Fibroblast of the aortic adventitia (primary cell): ENCODE results near the gene PPAN. TPM values are rescaled to one million over a fixed set of nuclear protein-coding genes. Genes with fewer than 3 reads are reported as not detected.

Source experiments
- DNase-seq: peaks from one replicate; pipeline ENCODE4 v3.0.0-alpha.2; 2010; ENCODE audit warnings: low read depth
- H3K4me3 ChIP-seq: 2 replicates; pipeline ENCODE4 v1.5.1; 2011; ENCODE audit warnings: low read depth, mild to moderate bottlenecking, control low read depth, low read length, moderate library complexity
- total RNA-seq: library from RNA; depleted of rRNA; stranded (reverse); fragments of >200 nt; gene quantifications from 2 replicates; pipeline ENCODE4 v1.2.3, GENCODE V29; 2012; ENCODE audit warnings: low replicate concordance
- TF ChIP-seq, protein P1 (sequence below): IDR thresholded peaks from 2 replicates; pipeline ENCODE4 v1.5.1; 2011; ENCODE audit warnings: mild to moderate bottlenecking, low read length, control low read depth, inconsistent platforms; ENCODE audit not compliant: insufficient read depth

Gene PPAN
- total RNA-seq, 1 donor: 21.8 TPM

DNA sequence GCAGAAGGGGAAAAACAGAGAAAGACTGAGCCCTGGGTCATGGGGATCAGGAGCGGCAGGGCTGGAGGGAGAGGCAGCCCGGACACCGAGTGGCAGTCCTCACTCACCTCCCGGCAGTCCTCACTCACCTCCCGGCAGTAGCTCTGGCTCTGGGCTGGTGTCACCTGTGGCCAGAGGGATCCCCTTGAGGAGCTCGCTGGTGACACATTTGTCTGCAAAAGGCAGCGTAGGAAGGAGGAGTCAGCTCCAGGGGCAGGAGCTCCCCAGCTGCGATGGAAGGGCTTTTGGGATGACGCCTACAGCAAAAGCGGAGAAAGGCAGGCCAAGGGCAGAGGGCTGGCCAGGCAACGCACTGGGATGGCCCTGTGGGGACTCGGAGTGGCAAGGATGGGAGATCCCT lies 12.8 kb downstream of the PPAN start:
- H3K4me3 ChIP-seq: peak overlapping the region; percentile 97
- TF ChIP-seq, protein P1, sequence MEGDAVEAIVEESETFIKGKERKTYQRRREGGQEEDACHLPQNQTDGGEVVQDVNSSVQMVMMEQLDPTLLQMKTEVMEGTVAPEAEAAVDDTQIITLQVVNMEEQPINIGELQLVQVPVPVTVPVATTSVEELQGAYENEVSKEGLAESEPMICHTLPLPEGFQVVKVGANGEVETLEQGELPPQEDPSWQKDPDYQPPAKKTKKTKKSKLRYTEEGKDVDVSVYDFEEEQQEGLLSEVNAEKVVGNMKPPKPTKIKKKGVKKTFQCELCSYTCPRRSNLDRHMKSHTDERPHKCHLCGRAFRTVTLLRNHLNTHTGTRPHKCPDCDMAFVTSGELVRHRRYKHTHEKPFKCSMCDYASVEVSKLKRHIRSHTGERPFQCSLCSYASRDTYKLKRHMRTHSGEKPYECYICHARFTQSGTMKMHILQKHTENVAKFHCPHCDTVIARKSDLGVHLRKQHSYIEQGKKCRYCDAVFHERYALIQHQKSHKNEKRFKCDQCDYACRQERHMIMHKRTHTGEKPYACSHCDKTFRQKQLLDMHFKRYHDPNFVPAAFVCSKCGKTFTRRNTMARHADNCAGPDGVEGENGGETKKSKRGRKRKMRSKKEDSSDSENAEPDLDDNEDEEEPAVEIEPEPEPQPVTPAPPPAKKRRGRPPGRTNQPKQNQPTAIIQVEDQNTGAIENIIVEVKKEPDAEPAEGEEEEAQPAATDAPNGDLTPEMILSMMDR: no peak
- no peak for DNase-seq

DNA sequence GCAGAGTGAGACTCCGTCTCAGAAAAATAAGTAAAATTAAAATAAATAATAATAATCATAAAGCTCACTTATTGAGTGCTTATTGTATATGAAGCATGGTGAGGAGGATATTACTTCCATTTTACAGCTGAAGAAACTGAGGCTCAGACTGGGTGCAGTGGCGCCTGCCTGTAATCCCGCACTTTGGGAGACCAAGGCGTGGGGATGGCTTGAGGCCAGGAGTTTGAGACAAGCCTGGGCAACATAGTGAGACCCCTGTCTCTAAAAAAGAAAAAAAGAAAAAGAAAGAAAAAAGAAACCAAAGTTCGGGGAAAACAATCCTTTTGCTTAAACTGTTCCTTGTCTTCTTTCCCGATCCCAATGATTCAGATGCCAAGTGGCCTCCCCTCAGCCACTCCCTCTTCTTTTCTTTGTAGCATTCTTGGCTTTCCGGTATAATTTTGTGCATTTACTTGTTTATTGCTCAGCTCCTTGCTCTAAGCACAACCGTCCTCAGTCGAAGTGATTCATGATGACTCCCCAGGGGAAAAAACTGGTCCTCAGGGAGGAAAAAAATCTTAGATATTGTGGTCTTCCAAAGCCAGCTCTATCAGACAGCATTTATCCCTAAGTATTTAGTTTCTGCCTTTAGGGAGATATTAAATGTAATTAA lies 14.5 kb downstream of the PPAN start:
- DNase-seq: peak; percentile 94
- peak overlapping the region; percentile 28 for H3K4me3 ChIP-seq
- TF ChIP-seq, protein P1: no peak

DNA sequence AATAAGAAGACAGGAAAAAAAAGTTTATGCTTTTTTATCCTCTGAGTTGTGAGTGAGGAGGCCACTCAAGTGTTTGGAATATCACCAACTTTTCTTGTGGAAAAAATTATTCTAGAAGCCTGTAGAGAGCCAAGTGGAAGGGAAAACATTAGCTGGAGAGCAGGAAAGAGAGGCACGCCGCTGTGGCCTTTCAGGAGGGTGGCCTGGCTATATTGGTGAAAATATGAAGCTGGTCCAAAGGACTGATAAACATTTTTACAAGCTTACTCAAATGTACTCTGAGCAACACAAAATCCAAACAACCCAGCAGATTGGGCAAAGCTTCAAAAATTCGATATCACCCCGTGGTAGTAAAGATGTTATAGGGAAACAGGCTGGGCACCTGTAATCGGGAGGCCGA lies 15.9 kb downstream of the PPAN start:
- DNase-seq: peak; percentile 82
- H3K4me3 ChIP-seq: no peak overlapping the region
- TF ChIP-seq, protein P1: no peak

DNA sequence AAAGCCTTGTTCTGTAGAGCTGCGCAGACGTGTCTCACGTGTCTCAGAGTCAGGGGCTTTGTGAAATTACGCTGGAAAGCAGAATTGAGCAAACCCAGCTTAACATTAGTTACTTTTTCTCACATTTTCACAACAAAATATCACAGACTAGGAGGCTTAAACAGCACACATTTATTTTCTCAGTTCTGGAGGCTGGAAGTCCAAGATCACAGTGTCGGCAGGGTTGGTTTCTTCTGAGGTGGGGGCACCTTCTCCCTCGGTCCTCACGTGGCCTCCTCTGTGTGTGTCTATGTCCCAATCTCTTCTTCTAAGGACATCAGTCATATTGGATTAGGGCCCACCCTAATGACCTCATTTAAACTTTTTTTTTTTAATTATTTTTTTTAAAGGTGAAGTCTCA lies 18.3 kb downstream of the PPAN start:
- DNase-seq: no peak
- TF ChIP-seq, protein P1: no peak
- H3K4me3 ChIP-seq: no peak overlapping the region

DNA sequence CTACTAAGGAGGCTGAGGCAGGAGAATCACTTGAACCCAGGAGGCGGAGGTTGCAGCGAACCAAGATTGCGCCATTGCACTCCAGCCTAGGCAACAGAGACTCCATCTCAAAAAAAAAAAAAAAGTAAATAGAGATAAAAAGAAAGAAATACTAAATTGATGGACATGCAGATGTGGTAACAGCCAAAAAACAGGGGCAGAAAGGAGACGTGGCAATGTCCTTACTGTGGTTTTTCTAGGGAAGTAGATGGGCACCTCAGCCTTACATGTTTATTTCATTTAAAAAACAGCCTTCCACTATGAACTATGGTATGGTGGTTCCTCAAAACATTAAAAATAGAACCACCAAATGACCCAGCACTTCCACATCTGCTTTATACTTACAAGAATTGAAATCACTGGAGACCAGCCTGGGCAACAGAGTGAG lies 20.1 kb downstream of the PPAN start:
- no peak overlapping the region for H3K4me3 ChIP-seq
- DNase-seq: no peak
- TF ChIP-seq, protein P1: no peak

DNA sequence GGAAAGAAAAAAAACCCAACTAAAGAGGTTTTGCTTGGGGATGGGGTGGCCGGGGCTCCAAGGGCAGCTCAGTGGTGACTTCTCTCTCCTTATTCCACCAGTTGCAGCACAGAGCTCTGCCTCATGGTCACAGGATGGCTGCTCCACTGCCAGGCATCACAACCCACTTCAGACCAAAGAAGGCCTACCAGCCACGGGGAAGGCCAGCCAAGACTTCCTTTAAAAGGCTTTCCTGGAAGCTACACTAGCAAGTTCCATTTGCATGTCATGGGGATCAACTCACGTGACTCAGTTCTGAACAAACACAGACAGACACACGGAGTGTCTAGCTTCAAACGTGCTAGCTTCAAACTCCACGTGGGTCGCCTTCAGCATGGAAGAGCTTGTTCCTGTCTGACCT lies 26.7 kb downstream of the PPAN start:
- DNase-seq: no peak
- no peak overlapping the region for H3K4me3 ChIP-seq
- TF ChIP-seq, protein P1: no peak

DNA sequence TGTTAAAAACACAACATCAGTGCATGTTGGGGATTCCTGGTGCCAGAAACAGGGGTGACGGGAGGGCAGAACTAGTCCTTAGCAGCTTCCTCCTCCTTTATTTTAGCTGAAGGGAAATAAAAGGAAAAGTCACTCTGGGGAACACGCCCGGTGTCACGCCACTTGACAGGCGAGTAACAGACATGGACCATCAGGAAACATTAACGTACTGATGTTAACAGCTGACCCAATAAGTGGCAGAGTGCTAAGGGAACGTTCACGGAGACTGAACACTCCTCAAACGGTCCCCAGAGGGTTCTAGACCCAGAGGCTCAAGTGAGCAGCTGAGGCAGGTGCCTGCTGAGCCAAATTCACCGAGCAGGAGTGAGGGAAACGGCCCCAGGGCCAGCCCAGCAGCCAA lies 27.4 kb downstream of the PPAN start:
- H3K4me3 ChIP-seq: no peak overlapping the region
- TF ChIP-seq, protein P1: no peak
- DNase-seq: no peak
